GM03348 (cell line): ENCODE results near the gene RPL3.
"Not testable (repeated sequence)": the region's sequence is repeated elsewhere in the genome, so short reads cannot be mapped to it uniquely, and the experiment has no call there.

Experiments
- DNase-seq: peaks from one replicate; pipeline ENCODE4 v3.0.0; 2012; ENCODE audit warnings: low spot score

RPL3 gene

DNA sequence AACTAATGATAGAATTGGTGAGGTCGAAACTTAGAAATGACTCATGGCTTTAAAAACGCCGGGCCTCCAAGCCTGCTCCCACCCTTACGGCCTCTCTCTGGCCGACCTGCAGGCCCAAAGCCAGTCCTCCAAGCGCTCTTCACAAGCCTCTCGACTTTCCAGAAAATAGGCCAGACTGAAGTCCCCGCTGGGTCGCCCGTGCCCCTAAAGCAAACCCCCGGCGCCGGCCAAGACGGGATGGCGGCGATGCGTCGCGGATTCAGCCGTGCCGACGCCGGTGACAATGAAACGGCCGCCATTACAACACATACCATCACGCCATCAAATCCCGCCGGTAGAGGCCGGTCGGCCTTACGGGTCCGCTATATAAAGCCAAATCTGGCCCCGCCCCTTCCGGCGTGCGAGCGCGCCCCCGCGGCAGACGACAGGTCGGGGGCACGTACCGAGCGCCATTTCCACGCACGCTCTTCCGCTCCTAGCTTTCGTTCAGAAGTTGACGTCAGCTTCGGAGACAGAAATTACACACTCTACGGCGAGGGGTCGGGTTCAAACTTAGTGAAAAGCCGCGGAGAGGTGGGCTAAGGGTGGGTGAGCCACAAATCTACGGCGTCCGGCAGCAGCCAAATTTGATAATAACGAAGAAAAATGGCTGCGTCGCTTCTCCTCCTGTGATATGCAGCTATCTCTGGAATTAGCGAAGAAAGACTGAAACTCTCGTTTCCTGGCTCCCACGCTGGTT is at the start of gene RPL3:
TSS of gene RPL3 (minus strand) at position 340 of the 739 bp plus-strand sequence. CDS start at position 314, 26 bp downstream.
- peak; percentile 97 for DNase-seq

DNA sequence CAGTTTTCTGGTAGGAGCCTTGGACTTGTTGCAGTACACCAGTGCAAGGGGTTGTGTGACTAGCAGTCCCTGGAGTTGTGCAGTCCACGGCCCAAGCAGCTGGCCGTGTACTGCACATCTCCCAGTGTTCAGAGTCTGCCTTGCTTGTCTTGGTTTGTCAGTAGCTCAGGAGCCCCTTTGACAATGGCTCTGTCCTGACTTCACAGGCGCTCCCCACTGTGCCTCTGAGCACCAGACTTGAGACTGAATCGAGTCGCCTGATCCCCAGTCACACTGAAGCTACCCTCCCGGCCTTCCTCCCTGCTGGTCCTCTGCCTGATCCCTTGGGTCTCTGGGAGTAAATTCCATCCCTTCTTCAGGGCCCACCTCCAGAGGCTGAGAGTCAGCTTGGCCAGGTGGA is 49.8 kb upstream of the RPL3 start:
- DNase-seq, result no peak

DNA sequence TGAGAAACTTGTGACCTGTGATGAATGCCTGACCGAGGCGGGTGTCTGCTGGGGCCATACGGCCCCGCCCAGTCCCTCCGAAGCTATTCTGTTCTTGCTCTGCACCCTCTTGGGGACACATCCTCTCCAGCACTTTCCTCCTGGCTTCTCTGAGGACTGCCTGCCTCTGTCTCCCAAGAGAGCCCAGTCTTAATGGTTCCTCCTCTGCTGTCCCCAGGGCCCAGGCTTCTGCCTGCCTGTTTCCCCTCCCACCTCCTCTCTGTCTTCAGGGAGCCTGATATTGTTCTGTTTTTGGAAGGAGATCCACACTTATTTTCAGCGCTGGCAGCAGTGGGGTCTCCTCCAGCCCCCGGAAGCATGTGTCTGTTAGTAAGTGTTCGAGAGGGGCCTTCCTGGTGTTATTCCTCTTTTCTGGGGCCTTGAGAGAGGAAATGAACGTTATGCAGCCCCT is 49.1 kb upstream of the RPL3 start:
- no peak for DNase-seq

DNA sequence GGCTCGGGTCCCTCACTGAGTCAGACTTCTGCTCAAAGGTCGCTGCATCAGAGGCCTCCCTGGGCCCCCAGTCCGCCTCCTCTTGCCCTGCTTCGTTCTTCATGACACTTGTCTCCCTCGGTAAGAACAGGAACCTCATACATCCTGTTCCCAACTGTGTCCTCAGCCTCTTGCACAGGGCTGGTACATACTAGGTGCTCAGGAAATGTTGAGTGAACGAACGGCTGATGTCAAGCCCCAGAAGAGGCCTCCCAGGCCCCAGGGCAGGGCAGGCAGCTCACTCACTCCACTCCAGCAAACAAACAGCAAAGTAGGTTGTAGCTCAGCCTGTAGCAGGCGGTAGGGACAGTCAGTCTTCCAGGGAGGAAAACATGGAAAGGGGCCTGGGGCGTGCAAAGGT is 47.6 kb upstream of the RPL3 start:
- DNase-seq, result no peak

DNA sequence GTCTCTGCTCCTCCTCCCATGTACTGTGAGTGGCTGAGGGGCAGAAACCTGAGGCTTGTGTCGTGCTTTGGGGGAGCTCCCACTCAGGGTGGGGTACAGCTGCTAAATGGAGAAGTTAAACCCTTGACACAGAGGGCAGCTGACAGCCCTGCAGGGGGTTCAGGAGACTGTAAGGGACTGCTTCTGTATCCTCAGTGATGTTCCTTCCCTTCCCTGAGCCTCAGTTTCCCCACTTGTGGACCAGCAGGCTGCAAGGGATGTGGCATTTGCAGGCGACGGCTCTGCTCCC is 46.0 kb upstream of the RPL3 start:
- no peak for DNase-seq

DNA sequence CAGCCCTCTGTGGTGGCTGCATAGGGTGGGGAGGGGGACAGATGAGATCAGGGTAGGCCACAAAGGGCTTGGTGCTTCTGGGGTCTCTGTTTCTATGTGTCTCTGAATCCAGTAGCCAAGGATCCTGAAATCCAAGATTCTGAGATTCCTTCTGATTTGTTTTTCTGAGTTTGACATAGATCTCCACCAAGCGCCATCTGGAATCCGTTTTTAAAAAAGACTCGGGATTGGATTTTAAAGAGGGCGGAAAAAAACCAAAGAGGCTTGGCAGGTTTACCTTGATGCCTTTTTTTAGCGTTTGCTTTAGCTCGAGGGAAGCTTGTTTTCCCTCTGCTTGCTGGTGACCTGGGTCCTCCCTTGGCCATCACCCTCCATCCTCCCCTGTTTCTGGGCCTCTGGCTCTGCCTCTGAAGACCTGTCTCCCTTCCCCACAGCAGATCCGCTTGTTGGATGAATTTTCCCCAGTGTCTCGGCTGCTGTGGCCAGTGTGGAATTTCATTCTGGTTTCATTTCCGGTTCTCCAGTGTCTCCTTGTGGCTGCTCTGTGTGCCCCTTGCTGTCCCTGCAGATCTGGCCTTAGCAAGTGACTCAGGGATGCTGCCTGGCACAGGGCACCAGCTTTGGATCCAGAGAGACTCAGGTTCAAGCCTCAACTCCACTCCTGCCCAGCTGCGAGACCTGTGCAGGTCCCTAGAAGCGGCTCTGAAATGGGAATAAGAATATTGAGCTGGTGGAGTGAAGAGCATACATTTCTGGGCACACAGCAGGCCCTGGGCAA is 45.5 kb upstream of the RPL3 start:
- peak; percentile 45 for DNase-seq

DNA sequence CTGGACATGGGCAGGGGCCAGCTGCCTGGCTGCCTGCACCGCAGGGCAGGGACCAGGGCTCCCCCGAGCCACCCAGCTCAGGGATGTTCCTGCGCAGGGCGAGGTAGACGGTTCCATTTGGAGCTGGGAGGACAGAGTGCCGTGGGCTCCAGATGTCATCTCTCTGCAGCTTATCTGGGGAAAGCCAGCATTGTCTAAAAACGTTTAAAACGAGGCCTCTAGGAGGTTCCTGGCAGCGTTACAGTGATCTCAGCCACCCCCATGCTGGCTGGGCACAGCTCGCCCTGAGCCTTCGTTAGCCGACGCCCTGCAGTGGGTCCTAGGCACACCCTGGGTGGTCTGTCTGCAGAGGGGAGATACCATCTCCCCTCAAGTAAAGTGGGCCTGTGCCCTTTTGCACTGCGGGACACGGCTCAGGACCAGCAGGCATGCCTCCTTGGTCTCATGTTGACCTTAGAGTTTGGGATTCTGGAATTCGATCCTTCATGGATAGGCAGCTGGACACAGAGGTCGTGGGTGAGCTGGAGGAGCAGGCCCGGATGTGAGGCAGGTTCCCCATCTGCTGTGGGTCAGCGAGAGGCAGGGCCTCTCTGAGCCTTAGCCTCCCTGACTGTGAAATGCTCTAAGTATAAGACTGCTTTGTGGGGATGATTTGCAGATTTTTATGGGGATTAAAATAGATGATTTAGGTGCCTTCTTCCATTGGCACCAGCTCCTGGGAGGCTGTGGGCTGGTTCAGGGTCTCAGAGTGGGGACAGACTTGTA is 44.5 kb upstream of the RPL3 start:
- no peak for DNase-seq

DNA sequence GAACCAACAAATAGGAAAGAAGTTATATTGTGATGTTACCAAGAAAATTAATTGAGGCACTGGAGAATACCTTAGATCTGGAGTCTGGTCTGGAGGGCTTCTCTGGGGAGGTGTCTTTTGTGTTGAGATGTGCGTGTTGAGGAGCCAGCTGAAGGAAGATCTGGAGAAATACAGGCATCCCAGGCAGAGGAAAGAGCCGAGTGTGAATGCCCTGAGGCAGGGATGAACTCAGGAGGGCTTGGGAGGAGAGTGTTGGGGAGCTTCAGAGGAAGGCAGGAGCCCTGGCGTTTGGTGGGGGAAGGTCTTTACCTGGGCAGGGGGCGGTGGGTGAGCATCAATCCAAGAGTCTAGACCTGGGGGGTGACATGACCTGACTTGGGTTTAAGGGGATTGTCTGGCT is 43.5 kb upstream of the RPL3 start:
- DNase-seq, result no peak

DNA sequence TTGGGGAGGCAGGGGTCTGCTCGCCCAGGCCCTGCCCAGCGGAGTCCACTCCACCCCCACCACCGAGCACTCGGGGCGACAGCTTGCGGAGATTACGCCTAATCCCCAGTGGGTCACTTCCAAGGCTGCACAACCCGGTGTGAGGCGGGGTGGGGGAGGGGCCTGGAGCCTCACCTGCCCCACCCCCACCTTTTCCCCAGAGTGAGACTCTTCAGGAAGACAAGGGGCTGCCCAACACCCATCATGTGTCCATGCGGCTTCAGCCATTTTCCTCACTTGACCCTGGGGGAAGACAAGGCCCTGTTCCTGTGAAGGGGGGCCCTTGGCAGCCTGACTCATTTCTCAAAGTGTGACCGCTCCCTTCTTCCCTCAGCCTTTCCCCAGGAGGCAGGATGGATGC is 42.8 kb upstream of the RPL3 start:
- no peak for DNase-seq

DNA sequence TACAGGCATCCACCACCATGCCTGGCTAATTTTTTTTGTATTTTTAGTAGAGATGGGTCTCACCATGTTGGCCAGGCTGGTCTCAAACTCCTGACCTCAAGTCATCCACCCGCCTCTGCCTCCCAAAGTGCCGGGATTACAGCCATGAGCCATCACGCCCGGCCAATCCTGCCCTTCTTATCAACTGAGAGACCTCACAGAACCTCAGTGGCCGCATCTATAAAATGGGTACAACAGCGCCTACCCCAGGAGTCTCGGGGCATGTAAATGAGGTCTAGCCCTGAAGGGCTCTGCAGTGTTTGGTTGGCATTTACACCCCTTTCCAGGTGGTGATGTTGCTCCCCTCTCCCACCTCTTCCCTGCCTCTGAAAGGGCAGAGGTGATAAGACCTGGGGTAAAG is 42.1 kb upstream of the RPL3 start:
- no peak for DNase-seq

DNA sequence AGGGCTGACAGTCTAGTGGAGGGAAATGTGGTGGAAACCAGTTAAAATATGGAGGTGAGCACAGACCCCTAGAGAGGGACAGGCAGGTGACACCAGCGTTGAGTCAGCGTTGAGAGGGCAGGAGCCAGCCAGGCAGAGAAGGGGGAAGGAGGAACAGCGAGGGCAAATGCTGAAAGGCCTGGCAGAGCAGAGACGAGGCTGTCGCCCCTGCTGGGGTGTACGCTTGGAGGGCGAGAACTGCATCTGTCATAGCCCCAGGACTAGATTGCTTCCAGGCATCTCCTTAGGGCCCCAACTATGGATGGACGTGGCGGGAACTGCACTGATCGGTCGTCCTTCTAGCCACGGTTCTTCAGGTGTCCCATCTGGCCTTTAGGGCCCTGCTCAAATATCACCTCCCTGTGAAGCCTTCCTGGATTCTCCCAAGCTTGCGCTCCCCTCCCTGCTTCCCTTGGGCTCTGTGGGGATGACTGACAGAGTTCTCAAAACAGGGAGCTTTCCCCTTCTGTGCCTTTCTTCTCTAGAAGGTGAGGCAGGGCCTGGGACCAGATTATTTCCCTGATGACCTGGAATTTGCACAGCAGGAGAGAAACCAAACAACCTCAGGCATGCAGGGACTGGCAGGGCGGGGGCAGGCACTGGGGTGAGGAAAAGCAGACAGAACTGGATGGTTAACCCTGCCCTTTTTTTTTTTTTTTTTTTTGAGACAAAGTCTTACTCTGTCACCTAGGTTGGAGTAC is 41.4 kb upstream of the RPL3 start:
- no peak for DNase-seq

DNA sequence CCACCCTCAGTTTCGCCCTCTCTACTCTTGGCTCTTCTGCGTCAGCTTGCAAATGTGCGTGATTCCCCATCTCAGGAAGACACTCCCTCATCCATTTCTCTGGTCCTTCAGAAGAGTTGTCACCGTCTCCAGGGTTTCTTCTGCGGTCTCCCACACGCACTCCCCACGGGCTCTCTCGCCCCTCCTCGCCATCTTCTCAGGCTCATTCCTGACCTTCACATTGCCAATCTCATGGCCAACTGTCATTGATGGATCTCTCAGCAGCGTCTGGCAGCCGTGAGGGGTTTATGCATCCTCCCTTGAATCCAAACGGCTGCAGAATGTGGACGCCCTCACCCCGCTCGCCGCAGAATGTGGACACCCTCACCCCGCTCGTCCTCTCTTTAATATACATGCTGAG is 40.8 kb upstream of the RPL3 start:
- DNase-seq, result no peak

DNA sequence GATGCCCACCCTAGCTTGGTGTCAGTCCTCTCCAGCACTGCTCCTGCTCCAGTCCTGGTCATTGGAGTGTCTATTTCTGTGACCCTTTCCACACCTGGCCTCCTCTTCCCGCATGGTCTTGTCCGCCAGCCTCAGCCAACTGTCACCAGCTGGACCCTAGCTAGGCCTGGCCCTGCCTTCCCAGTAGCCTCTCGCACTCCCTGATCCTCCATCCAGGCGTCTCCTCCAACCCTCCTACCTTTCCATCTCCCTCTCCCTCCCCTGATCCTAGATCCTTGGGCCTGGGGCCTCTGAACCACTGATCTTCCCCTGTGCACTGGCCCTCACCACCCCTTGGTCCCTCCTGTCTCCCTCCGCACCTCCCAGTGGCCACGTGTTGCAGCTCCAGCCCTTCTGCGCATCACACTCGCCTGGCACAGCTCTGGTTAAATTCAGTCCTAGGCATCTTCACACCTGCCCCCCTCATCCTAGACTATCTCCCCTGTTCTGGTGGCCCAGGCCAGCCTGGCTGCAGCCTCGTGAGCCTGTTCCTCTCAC is 40.3 kb upstream of the RPL3 start:
- no peak for DNase-seq

DNA sequence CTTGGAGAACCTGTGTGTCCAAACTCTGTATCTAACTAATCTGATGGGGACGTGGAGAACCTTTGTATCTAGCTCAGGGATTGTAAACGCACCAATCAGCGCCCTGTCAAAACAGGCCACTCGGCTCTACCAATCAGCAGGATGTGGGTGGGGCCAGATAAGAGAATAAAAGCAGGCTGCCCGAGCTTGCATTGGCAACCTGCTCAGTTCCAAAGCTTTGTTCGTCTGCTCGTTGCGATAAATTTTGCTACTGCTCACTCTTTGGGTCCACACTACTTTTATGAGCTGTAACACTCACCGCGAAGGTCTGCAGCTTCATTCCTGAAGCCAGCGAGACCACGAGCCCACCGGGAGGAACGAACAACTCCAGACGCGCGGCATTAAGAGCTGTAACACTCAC is 38.8 kb upstream of the RPL3 start:
- DNase-seq, result not testable (repeated sequence)

DNA sequence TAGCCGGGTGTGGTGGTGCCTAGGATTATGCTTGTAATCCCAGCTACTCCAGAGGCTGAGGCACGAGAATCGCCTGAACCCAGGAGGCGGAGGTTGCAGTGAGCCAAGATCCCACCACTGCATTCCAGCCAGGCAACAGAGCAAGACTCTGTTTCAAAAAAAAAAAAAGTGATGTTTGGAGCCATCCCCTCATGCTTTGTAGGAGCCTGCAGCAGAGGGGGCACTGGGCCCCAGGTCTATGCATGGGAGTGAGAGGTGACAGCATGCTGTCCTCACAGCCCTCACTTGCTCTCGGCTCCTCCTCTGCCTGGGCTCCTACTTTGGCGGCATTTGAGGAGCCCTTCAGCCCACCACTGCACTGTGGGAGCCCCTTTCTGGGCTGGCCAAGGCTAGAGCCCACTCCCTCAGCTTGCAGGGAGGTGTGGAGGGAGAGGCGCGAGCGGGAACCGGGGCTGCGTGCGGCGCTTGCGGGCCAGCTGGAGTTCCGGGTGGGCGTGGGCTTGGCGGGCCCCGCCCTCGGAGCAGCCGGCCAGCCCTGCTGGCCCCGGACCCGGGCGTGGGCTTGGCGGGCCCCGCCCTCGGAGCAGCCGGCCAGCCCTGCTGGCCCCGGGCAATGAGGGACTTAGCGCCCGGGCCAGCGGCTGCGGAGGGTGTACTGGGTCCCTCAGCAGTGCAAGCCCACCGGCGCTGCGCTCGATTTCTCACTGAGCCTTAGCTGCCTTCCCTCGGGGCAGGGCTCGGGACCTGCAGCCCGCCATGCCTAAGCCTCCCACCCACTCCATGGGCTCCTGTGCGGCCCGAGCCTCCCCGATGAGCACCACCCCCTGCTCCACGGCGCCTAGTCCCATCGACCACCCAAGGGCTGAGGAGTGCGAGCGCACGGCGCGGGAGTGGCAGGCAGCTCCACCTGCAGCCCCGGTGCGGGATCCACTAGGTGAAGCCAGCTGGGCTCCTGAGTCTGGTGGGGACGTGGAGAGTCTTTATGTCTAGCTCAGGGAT is 38.0 kb upstream of the RPL3 start:
- DNase-seq, result not testable (repeated sequence)

DNA sequence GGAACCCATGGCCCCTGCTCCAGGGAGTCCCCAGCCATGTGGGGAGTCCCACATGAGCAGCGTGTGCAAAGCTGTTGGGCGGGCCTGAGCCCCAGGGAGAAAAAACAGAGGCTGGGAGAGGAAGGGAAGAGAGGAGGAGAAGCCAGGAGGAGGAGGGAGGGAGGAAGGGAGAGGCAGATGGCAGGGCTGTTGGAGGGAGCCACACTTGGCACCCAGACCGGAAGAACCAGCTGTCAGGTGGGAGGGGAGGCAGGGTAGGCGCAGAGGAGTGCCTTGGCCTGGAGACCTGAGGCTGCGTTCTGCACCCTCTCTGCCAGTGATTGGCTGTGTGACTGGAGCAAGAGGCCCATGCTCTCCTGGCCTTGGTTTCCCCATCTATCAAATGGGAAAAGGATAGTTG is 37.0 kb upstream of the RPL3 start:
- DNase-seq, result no peak

DNA sequence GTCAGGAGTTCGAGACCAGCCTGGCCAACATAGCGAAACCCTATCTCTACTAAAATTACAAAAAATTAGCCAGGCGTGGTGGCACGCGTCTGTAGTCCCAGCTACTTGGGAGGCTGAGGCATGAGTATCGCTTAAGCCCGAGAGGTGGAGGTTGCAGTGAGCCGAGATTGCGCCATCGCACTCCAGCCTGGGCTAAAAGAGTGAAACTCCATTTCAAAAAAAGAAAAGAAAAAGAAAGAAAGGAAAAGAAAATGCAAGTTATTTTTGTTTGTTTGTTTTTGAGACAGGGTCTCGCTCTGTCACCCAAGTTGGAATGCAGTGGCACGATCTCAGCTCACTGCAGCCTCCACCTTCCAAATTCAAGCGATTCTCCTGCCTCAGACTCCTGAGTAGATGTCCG is 36.4 kb upstream of the RPL3 start:
- not testable (repeated sequence) for DNase-seq

DNA sequence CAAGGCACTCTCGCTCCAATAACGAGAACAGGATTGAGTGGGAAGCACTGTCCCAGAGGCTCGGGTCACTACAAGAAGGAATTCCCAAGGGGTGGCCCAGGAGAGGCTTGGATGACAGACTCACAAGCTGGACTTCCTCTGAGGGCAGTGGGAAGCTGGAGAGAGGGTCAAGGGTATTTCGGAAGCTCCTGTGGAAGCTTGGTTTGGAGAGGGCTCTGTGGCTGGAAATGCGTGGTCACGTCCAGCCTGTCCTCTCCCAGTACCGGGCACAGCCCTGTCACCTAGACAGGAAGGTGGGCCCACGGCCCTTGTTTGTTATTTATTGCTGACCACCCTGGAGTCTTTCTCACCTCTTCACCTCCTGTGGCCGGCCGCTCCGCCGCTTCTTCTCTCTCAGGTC is 35.7 kb upstream of the RPL3 start:
- DNase-seq, result no peak

DNA sequence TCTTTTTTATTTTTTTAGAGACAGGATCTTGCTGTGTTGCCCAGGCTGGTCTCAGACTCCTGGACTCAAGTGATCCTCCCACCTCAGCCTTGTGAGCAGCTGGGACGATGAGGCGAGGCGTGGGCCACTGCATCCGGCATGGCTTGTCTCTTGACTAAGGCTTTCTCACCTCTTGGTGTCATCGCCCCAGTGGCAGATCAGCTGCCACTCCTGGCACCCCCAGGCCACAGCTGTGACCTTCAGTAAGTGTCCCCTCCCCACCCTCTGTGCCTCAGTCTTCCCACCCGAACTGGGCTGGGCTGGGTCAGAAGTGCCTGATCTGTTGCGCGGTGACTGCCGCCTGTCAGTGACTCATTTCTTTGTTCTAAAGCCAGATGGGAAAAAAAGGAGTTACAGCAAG is 33.9 kb upstream of the RPL3 start:
- no peak for DNase-seq

DNA sequence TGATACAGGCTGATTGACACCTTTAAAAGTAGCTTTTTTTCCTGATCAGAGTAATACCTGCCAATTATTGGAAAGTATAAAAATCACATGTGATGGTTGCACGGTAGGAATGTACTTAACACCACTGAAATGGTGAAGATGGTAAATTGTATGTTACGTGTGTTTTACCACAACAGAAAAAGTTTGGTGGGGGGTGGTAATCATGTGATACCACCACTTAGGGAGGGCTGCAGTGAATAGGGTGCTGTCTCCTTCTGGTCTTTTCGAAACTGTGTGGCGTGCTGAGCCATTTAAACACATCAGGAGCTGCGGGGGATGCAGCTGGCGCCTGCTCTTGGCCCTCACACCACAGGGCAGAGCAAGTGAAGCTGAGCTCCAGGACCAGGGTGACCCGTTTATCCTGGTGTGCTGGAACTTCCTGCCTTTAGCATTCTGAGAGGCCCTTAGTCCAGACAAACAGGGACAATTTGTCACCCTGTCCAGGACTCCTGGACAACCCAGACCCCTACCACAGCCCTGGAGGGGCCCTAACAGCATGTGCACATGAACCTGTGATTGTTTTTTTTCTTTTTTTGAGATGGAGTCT is 33.0 kb upstream of the RPL3 start:
- DNase-seq, result no peak
